ENCODE measurements around the gene CADM2. TPM values are rescaled to one million over a fixed set of nuclear protein-coding genes. Genes with fewer than 3 reads are reported as not detected.
A peak's percentile ranks its signal among the peaks of the same experiment; 100 is the strongest.

Gene CADM2
- total and polyA plus RNA-seq, 12 donors, result 0.10 to 12.6 (median 2.2) TPM

DNA sequence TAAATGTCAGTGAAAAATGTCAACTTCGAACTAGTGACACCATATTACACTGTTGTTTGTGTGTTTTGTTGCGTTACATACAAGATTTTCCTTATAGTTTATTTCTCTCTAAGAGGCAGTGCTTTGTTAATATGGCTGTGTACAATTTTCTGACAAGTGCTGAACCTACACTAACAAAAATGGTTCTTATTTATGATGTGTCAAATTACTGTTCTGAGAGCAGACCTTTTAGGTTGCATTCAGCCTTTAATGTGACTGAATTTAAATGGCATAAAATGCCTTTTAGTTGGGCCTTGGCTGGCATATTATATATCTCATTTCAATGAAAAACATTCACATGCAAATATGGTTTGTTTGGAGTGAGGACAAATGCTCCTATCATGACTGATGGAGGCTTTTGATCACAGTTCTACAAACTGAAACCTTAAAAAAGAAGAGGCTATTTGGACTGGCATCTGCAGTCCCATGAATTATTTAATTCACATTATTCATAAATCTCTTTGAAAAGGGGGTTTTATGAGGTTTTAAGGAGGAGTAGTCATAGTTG is 750.6 kb downstream of the CADM2 start:
- Histone ChIP-seq H3K27ac (no peak overlapping the region), H3K9me3 (replicated peaks in 1 of 3) (no peaks in the 10 kb centered on the region), H3K4me3 (no peak overlapping the region), H3K27me3 (no peaks in the 10 kb centered on the region), H3K4me1 (replicated peaks in 1 of 2) (no peaks in the 10 kb centered on the region), H3K36me3 (replicated peaks in 1 of 2) (no peaks in the 10 kb centered on the region)
- intact Hi-C loops (cut with DNase I), result no loop called here
- TF ChIP-seq POLR2A (IDR thresholded peaks at IDR 0.05) (no peak), CTCF (IDR thresholded peaks at IDR 0.05) (no peak)
- no peak for DNase-seq
- WGBS, 4 donors, result 67 to 80% (median 71%) methylated on average over 2 of the region's 2 CpGs

DNA sequence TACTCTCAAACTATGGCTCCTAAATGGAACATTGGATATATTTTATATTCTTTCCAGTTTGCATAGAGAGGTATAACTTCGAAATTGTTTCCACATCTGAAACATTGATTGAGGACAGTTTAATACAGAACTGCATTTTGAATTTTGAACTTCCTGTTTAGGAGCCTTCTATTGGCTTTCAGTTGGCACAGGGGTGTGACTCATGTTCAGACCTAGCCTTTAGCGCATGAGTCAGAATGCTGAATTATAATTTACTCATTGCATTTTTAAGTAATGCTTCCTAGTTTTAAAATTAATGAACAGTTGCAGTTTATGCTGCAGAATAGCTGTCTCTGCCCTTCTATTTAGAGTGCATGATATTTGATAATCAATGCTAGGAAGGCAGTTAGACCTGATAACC is 751.7 kb downstream of the CADM2 start:
- Histone ChIP-seq H3K27me3 (no peaks in the 10 kb centered on the region), H3K4me3 (no peak overlapping the region), H3K27ac (no peak overlapping the region), H3K4me1 (replicated peaks in 1 of 2) (no peaks in the 10 kb centered on the region), H3K36me3 (replicated peaks in 1 of 2) (no peaks in the 10 kb centered on the region), H3K9me3 (replicated peaks in 1 of 3) (no peaks in the 10 kb centered on the region)
- no peak for TF ChIP-seq CTCF (IDR thresholded peaks at IDR 0.05)
- no peak for TF ChIP-seq POLR2A (IDR thresholded peaks at IDR 0.05)
- DNase-seq, result no peak
- intact Hi-C loops (cut with DNase I), result no loop called here
- WGBS, 4 donors, result 63 to 85% (median 74%) methylated on average over 2 of the region's 2 CpGs

DNA sequence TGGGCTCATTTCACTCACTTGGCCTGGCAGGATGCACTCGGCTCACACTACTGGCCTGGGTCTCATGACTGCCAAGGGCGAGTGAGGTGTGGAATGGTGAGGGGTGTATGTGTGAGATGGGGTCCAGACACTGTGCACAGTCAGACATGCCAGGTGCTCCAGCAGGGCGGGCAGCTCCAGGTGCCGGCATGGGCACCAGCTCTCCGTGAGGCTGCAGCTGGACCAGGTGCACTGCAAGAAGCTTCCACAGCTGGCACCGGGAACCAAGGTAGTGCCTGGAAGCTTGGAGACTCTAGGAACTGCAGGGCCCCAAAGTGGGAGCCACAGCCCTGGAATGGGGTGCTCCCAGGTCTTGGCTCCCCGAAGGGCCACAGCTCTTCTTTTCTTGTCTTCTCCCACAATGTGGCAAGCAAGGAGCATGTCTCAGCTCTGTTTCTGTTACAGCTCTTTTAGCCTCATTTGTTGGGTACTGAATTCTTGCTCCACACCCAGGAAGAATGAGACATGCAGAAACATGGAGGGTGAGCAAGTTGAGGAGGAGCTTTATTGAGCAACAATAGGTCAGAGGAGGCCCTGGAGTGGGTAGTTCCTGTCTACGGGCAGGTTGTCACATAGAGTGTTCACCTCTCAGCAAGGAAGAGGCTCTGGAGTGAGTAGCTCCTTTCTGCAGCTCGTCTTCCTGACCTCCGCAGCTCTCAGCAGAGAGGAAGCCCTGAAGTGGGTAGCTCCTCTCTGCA is 762.8 kb downstream of the CADM2 start:
- Histone ChIP-seq H3K4me3 (no peak overlapping the region), H3K27me3 (no peaks in the 10 kb centered on the region), H3K9me3 (replicated peaks in 1 of 3) (no peaks in the 10 kb centered on the region), H3K27ac (no peak overlapping the region), H3K36me3 (replicated peaks in 1 of 2) (no peaks in the 10 kb centered on the region), H3K4me1 (replicated peaks in 1 of 2) (no peaks in the 10 kb centered on the region)
- 60 to 88% (median 81%) methylated on average over 8 to 10 of the region's 10 CpGs for WGBS, 4 donors
- peak in 1 of 7 donors; percentile 1 for DNase-seq
- intact Hi-C loops (cut with DNase I), result no loop called here
- TF ChIP-seq CTCF (IDR thresholded peaks at IDR 0.05) (no peak), POLR2A (IDR thresholded peaks at IDR 0.05) (no peak)

DNA sequence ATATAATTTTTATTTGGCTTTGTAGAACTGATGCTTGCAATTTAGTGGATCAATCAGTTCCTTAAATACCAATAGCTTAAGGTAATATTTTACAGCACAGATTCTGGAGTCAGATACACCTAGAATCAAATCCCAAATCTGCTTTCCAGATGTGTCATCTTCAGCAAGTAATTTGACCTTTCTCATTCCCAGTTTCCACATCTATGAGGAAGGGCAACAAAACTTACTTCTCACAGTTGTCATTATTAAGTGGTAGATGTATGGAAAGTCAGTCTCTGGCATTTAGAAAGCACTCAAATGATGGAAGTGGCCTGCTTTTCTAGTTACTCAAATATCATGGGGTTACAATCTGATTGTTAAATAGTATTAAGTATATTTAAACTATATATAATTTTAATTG is 767.0 kb downstream of the CADM2 start:
- H3K4me3 ChIP-seq, result no peak overlapping the region
- TF ChIP-seq CTCF (IDR thresholded peaks at IDR 0.05) (no peak), POLR2A (IDR thresholded peaks at IDR 0.05) (no peak)
- no peak overlapping the region for H3K27ac ChIP-seq
- DNase-seq, result no peak
- intact Hi-C loops (cut with DNase I), result no loop called here
- no peaks in the 10 kb centered on the region for H3K4me1 ChIP-seq (replicated peaks in 1 of 2)
- H3K36me3 ChIP-seq (replicated peaks in 1 of 2), result no peaks in the 10 kb centered on the region
- no peaks in the 10 kb centered on the region for H3K9me3 ChIP-seq (replicated peaks in 1 of 3)
- H3K27me3 ChIP-seq, result no peaks in the 10 kb centered on the region

Measured in adrenal gland (tissue), 12 donors.